T-helper 17 cell (primary cell): ENCODE data around the gene MYH8. TPM values are rescaled to one million over a fixed set of nuclear protein-coding genes. Genes with fewer than 3 reads are reported as not detected.

Experiments
- ATAC-seq: fragments of 150-1000 bp; cut with Tn5 transposase; 2 replicates; pipeline ENCODE4 v1.10.0; 2021; ENCODE audit warnings: mild to moderate bottlenecking, moderate library complexity
- DNase-seq, 3 donors: peaks; one replicate each; pipeline versions ENCODE4 v3.0.0 to v3.0.0-alpha.2; 2020 to 2021
- H3K9me3 ChIP-seq: one replicate; pipeline ENCODE4 v1.7.0; 2013; ENCODE audit warnings: low read length, mild to moderate bottlenecking; ENCODE audit not compliant: control insufficient read depth, poor library complexity, severe bottlenecking
- H3K27ac Mint-ChIP-seq: one replicate; pipeline ENCODE4 v1.8.0; 2022; ENCODE audit warnings: mild to moderate bottlenecking, moderate library complexity, mixed read lengths
- H3K27me3 Mint-ChIP-seq: one replicate; pipeline ENCODE4 v1.8.0; 2022; ENCODE audit warnings: mixed read lengths
- H3K36me3 Mint-ChIP-seq: one replicate; pipeline ENCODE4 v1.8.0; 2022; ENCODE audit warnings: low read depth, mixed read lengths
- H3K4me1 Mint-ChIP-seq: one replicate; pipeline ENCODE4 v1.8.0; 2022; ENCODE audit warnings: mild to moderate bottlenecking, mixed read lengths
- H3K4me3 Mint-ChIP-seq: one replicate; pipeline ENCODE4 v1.8.0; 2022; ENCODE audit warnings: mild to moderate bottlenecking, moderate library complexity, mixed read lengths
- total RNA-seq, 4 donors: library from RNA in 2 of 4; stranded (reverse) in 2 of 4; gene quantifications; one replicate each; pipeline ENCODE4 v1.2.3 and lab custom pipeline; 2022 to 2026

The MYH8 gene
- total RNA-seq (not detected), total RNA-seq (lab: John Stamatoyannopoulos, UW) (0 reads per million in 2 donors)

- Mint-ChIP-seq H3K27me3 (no peaks in the 10 kb centered on the region), H3K4me3 (no peak within 1 kb of the TSS), H3K4me1 (no peaks in the 10 kb centered on the region), H3K27ac (no peak within 1 kb of the TSS), H3K36me3 (no peaks in the 10 kb centered on the region)
- ATAC-seq (no peak), DNase-seq (no peak)
- H3K9me3 ChIP-seq = no peaks in the 10 kb centered on the region
These were observed at the start of gene MYH8 for GRCh38 chr17:10421900-10422542. MYH8 (minus strand) TSS chr17:10421950; CDS start chr17:10420227, 1,723 bp downstream.

- Mint-ChIP-seq H3K27ac (no peak within 1 kb of the TSS), H3K4me3 (no peak within 1 kb of the TSS), H3K27me3 (no peaks in the 10 kb centered on the region), H3K36me3 (no peaks in the 10 kb centered on the region), H3K4me1 (no peaks in the 10 kb centered on the region)
- DNase-seq = no peak
- no peaks in the 10 kb centered on the region for H3K9me3 ChIP-seq
- ATAC-seq = no peak
These were observed 47.7 kb upstream of the MYH8 start, which contains the start of gene MYH4 for GRCh38 chr17:10469459-10469858. MYH4 (minus strand) TSS chr17:10469559; CDS start chr17:10466745, 2,814 bp downstream.

- H3K27ac Mint-ChIP-seq = no peak overlapping the region
- no peak for ATAC-seq
- H3K27me3 Mint-ChIP-seq = peaks cover 15% of the 10 kb centered on the region
- no peaks in the 10 kb centered on the region for H3K4me1 Mint-ChIP-seq
- H3K9me3 ChIP-seq = no peaks in the 10 kb centered on the region
- DNase-seq = no peak
- H3K4me3 Mint-ChIP-seq = no peak overlapping the region
- H3K36me3 Mint-ChIP-seq = no peaks in the 10 kb centered on the region
These were observed 41.7 kb upstream of the MYH8 start for GRCh38 chr17:10463402-10463801.

- no peak for ATAC-seq
- H3K36me3 Mint-ChIP-seq = no peaks in the 10 kb centered on the region
- no peak overlapping the region for H3K4me3 Mint-ChIP-seq
- H3K4me1 Mint-ChIP-seq = no peaks in the 10 kb centered on the region
- H3K27me3 Mint-ChIP-seq = peaks cover 15% of the 10 kb centered on the region
- no peaks in the 10 kb centered on the region for H3K9me3 ChIP-seq
- DNase-seq = no peak
- no peak overlapping the region for H3K27ac Mint-ChIP-seq
These were observed 38.3 kb upstream of the MYH8 start for GRCh38 chr17:10460062-10460461.

- Mint-ChIP-seq H3K27ac (no peak overlapping the region), H3K27me3 (peaks cover 15% of the 10 kb centered on the region), H3K36me3 (no peaks in the 10 kb centered on the region), H3K4me1 (no peaks in the 10 kb centered on the region), H3K4me3 (no peak overlapping the region)
- no peaks in the 10 kb centered on the region for H3K9me3 ChIP-seq
- no peak for ATAC-seq
- no peak for DNase-seq
These were observed 37.0 kb upstream of the MYH8 start for GRCh38 chr17:10458701-10459100.

- peaks cover 15% of the 10 kb centered on the region for H3K27me3 Mint-ChIP-seq
- no peaks in the 10 kb centered on the region for H3K9me3 ChIP-seq
- no peak overlapping the region for H3K4me3 Mint-ChIP-seq
- no peaks in the 10 kb centered on the region for H3K36me3 Mint-ChIP-seq
- DNase-seq = no peak
- no peaks in the 10 kb centered on the region for H3K4me1 Mint-ChIP-seq
- no peak overlapping the region for H3K27ac Mint-ChIP-seq
- ATAC-seq = no peak
These were observed 36.2 kb upstream of the MYH8 start for GRCh38 chr17:10457952-10458351.

GRCh38 chr17:10447026-10447931, 25.5 kb upstream of the MYH8 start:
- Mint-ChIP-seq H3K27ac (no peak overlapping the region), H3K4me3 (no peak overlapping the region), H3K36me3 (no peaks in the 10 kb centered on the region), H3K27me3 (peaks cover 10% of the 10 kb centered on the region), H3K4me1 (no peaks in the 10 kb centered on the region)
- no peak for ATAC-seq
- DNase-seq = no peak
- H3K9me3 ChIP-seq = peaks cover 2% of the 10 kb centered on the region

GRCh38 chr17:10439816-10440215, 18.1 kb upstream of the MYH8 start:
- ATAC-seq (no peak), DNase-seq (no peak)
- Mint-ChIP-seq H3K4me1 (no peaks in the 10 kb centered on the region), H3K27ac (no peak overlapping the region), H3K36me3 (no peaks in the 10 kb centered on the region), H3K4me3 (no peak overlapping the region), H3K27me3 (peaks cover 26% of the 10 kb centered on the region)
- H3K9me3 ChIP-seq = peaks cover 2% of the 10 kb centered on the region

- peaks cover 17% of the 10 kb centered on the region for H3K27me3 Mint-ChIP-seq
- H3K4me1 Mint-ChIP-seq = no peaks in the 10 kb centered on the region
- no peak for ATAC-seq
- DNase-seq = no peak
- H3K27ac Mint-ChIP-seq = no peak overlapping the region
- no peaks in the 10 kb centered on the region for H3K9me3 ChIP-seq
- H3K36me3 Mint-ChIP-seq = no peaks in the 10 kb centered on the region
- H3K4me3 Mint-ChIP-seq = no peak overlapping the region
These were observed 13.3 kb upstream of the MYH8 start for GRCh38 chr17:10435096-10435495.

GRCh38 chr17:10429421-10430045, 7.8 kb upstream of the MYH8 start:
- H3K9me3 ChIP-seq = no peaks in the 10 kb centered on the region
- Mint-ChIP-seq H3K4me1 (no peaks in the 10 kb centered on the region), H3K27ac (no peak overlapping the region), H3K36me3 (no peaks in the 10 kb centered on the region), H3K27me3 (no peaks in the 10 kb centered on the region), H3K4me3 (no peak overlapping the region)
- ATAC-seq (no peak), DNase-seq (no peak)

- Mint-ChIP-seq H3K27ac (no peak overlapping the region), H3K4me1 (no peaks in the 10 kb centered on the region), H3K4me3 (no peak overlapping the region), H3K36me3 (no peaks in the 10 kb centered on the region), H3K27me3 (no peaks in the 10 kb centered on the region)
- no peaks in the 10 kb centered on the region for H3K9me3 ChIP-seq
- DNase-seq (no peak), ATAC-seq (no peak)
These were observed 7.0 kb upstream of the MYH8 start for GRCh38 chr17:10428781-10429180.

- Mint-ChIP-seq H3K4me1 (no peaks in the 10 kb centered on the region), H3K27ac (no peak overlapping the region), H3K36me3 (no peaks in the 10 kb centered on the region), H3K27me3 (peaks cover under 1% of the 10 kb centered on the region), H3K4me3 (no peak overlapping the region)
- no peaks in the 10 kb centered on the region for H3K9me3 ChIP-seq
- ATAC-seq (no peak), DNase-seq (no peak)
These were observed 539 bp downstream of the MYH8 start for GRCh38 chr17:10421211-10421610.

GRCh38 chr17:10420811-10421210, 939 bp downstream of the MYH8 start:
- H3K27me3 Mint-ChIP-seq = peaks cover 5% of the 10 kb centered on the region
- no peak for DNase-seq
- no peaks in the 10 kb centered on the region for H3K4me1 Mint-ChIP-seq
- no peaks in the 10 kb centered on the region for H3K9me3 ChIP-seq
- H3K27ac Mint-ChIP-seq = no peak overlapping the region
- no peak for ATAC-seq
- H3K36me3 Mint-ChIP-seq = no peaks in the 10 kb centered on the region
- H3K4me3 Mint-ChIP-seq = no peak overlapping the region
